ENCODE data around the gene LRP2. TPM values are rescaled to one million over a fixed set of nuclear protein-coding genes. Genes with fewer than 3 reads are reported as not detected.

LRP2 gene
- total and polyA plus RNA-seq, 10 of the 15 experiments (the other 5 are each of a cell fraction or from before 2014, with no cell fraction given), result 0.01 to 0.19 (median 0.06) TPM; not detected in 5

GRCh38 chr2:169091761-169092519, 270.4 kb downstream of the LRP2 start:
- Histone ChIP-seq H3K36me3 (ENCODE audit: control insufficient read depth in 2 of 2, insufficient read depth in 2 of 2, low read length in 1 of 2) (no peaks in the 10 kb centered on the region), H3K4me3 (no peak overlapping the region), H3K4me1 (ENCODE audit: control insufficient read depth, insufficient read depth, low read length) (no peaks in the 10 kb centered on the region), H3K79me2 (ENCODE audit: control insufficient read depth, insufficient read depth, low read length) (no peaks in the 10 kb centered on the region), H3K9ac (ENCODE audit: control insufficient read depth, insufficient read depth, low read length) (no peak overlapping the region), H2AFZ (ENCODE audit: control insufficient read depth, low read depth, low read length) (no peak overlapping the region), H3K27ac (ENCODE audit: control insufficient read depth, insufficient read depth) (no peak overlapping the region), H3K27me3 (replicated peaks in 1 of 2; ENCODE audit: control insufficient read depth in 2 of 2, insufficient read depth in 2 of 2, low read length in 1 of 2) (no peaks in the 10 kb centered on the region; a peak in 1 of 4 replicates), H4K20me1 (ENCODE audit: control insufficient read depth, insufficient read depth) (no peaks in the 10 kb centered on the region), H3K4me2 (ENCODE audit: control insufficient read depth, insufficient read depth) (no peak overlapping the region), H3K9me3 (replicated peaks; ENCODE audit: control insufficient read depth, insufficient read depth, low read length) (no peaks in the 10 kb centered on the region; the same call in 2 of the 3 replicates)
- ChIA-PET CTCF (no interaction called here), POLR2A (no interaction called here), SMC1A (ENCODE audit: uncharacterized antibody, unreplicated experiment) (no interaction called here), RAD21 (ENCODE audit: unreplicated experiment) (no interaction called here)
- 40% methylated on average over 8 of the region's 8 CpGs for WGBS (ENCODE audit: insufficient coverage, insufficient replicate concordance, low lambda C conversion rate, missing lambda C conversion rate)
- no peak for DNase-seq (ENCODE audit: low read depth, low spot score)
- TF ChIP-seq RUNX3 (IDR thresholded peaks at IDR 0.05; ENCODE audit: low read length), result no peak
- no peak for TF ChIP-seq SPI1 (IDR thresholded peaks at IDR 0.05; ENCODE audit: borderline replicate concordance, insufficient read depth, low read depth, low read length)
- TF ChIP-seq NR2C1 (IDR thresholded peaks at IDR 0.05), result no peak
- no TSS peak for BruUV-seq (replicated peaks)
- in situ Hi-C loops (cut with MboI) (no loop called here), intact Hi-C loops (cut with micrococcal nuclease; ENCODE audit: unreplicated experiment) (no loop called here)
- ATAC-seq, result no peak
- no peak for FAIRE-seq

GRCh38 chr2:169091256-169091655, 271.1 kb downstream of the LRP2 start:
- ChIA-PET SMC1A (ENCODE audit: uncharacterized antibody, unreplicated experiment) (interaction anchor here (0.9 kb wide), 1 partner anchor 39 kb away, joined by 3 read pairs; no protein-coding TSS in a partner anchor), POLR2A (no interaction called here), RAD21 (ENCODE audit: unreplicated experiment) (no interaction called here), CTCF (no interaction called here)
- no peak for TF ChIP-seq KAT2A (conservative IDR thresholded peaks at IDR 0.05; ENCODE audit: control insufficient read depth, low read depth, low read length)
- no peak for TF ChIP-seq PKNOX1 (IDR thresholded peaks at IDR 0.05)
- in situ Hi-C loops (cut with MboI) (no loop called here), intact Hi-C loops (cut with micrococcal nuclease; ENCODE audit: unreplicated experiment) (no loop called here)
- Histone ChIP-seq H3K4me2 (ENCODE audit: control insufficient read depth, insufficient read depth) (no peak overlapping the region), H3K79me2 (ENCODE audit: control insufficient read depth, insufficient read depth, low read length) (no peaks in the 10 kb centered on the region), H3K4me1 (ENCODE audit: control insufficient read depth, insufficient read depth, low read length) (no peaks in the 10 kb centered on the region), H4K20me1 (ENCODE audit: control insufficient read depth, insufficient read depth) (no peaks in the 10 kb centered on the region), H2AFZ (ENCODE audit: control insufficient read depth, low read depth, low read length) (no peak overlapping the region), H3K36me3 (ENCODE audit: control insufficient read depth in 2 of 2, insufficient read depth in 2 of 2, low read length in 1 of 2) (no peaks in the 10 kb centered on the region), H3K27ac (ENCODE audit: control insufficient read depth, insufficient read depth) (no peak overlapping the region), H3K9me3 (replicated peaks; ENCODE audit: control insufficient read depth, insufficient read depth, low read length) (no peaks in the 10 kb centered on the region; the same call in 2 of the 3 replicates), H3K27me3 (replicated peaks in 1 of 2; ENCODE audit: control insufficient read depth in 2 of 2, insufficient read depth in 2 of 2, low read length in 1 of 2) (no peaks in the 10 kb centered on the region; a peak in 1 of 4 replicates), H3K4me3 (no peak overlapping the region), H3K9ac (ENCODE audit: control insufficient read depth, insufficient read depth, low read length) (no peak overlapping the region)
- DNase-seq (ENCODE audit: low read depth, low spot score), result no peak
- BruUV-seq (replicated peaks), result no TSS peak
- ATAC-seq, result no peak
- FAIRE-seq, result no peak
- 16% methylated on average over 3 of the region's 3 CpGs for WGBS (ENCODE audit: insufficient coverage, insufficient replicate concordance, low lambda C conversion rate, missing lambda C conversion rate)

Measured in GM12878 (cell line).